ENCODE results near the gene AIDA.
"Not testable (repeated sequence)": the region's sequence is repeated elsewhere in the genome, so short reads cannot be mapped to it uniquely, and the experiment has no call there.

AIDA gene

GRCh38 chr1:222750651-222751050 is 38.4 kb upstream of the AIDA start:
- H3K27ac ChIP-seq = no peak overlapping the region
- no peak for TF ChIP-seq ZFX (IDR thresholded peaks at IDR 0.05)
- TF ChIP-seq, protein P1, sequence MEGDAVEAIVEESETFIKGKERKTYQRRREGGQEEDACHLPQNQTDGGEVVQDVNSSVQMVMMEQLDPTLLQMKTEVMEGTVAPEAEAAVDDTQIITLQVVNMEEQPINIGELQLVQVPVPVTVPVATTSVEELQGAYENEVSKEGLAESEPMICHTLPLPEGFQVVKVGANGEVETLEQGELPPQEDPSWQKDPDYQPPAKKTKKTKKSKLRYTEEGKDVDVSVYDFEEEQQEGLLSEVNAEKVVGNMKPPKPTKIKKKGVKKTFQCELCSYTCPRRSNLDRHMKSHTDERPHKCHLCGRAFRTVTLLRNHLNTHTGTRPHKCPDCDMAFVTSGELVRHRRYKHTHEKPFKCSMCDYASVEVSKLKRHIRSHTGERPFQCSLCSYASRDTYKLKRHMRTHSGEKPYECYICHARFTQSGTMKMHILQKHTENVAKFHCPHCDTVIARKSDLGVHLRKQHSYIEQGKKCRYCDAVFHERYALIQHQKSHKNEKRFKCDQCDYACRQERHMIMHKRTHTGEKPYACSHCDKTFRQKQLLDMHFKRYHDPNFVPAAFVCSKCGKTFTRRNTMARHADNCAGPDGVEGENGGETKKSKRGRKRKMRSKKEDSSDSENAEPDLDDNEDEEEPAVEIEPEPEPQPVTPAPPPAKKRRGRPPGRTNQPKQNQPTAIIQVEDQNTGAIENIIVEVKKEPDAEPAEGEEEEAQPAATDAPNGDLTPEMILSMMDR (conservative IDR thresholded peaks at IDR 0.05) = no peak

DNA sequence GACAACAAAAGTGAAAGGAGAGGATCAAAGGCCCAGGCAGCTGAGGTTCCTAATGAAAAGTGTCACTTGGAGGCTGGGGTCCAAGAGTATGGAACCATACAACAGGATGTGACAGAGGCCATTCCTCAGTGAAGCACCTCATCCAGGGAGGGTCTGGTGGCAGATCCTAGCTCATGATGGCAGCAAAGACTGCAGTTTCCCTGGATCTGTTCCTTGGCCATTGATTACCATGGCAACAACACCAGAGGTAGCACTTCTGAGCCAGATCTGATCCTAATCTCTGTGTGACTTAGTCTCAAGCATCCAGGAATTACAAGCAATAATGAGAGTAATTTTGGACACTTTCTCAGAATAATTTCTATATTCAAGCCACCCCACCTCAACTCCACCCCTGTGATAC is 37.6 kb upstream of the AIDA start:
- H3K27ac ChIP-seq = no peak overlapping the region
- TF ChIP-seq ZFX (IDR thresholded peaks at IDR 0.05) = no peak
- TF ChIP-seq, protein P1 (conservative IDR thresholded peaks at IDR 0.05) = no peak

- not testable (repeated sequence) for H3K27ac ChIP-seq
Measured at GRCh38 chr1:222741630-222742457, 29.6 kb upstream of the AIDA start.

DNA sequence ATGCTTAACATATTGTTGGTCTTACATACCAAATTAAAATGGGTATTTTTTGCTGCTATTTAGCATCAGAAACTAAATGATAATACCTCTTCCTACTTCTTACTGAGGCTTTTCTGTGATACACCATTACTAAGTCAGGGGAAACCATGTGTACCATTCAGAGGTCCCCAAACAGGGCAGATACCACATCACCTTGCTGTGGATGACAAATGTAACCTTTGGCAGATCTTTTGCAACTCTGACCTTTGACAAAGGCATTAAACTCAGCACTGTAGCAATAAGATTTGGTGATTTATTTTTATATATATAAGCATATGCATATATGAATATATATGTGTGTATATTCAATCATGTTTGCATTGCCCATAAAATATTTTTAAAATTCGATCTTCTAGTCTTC is 27.6 kb upstream of the AIDA start:
- TF ChIP-seq, protein P1 (conservative IDR thresholded peaks at IDR 0.05) = no peak
- no peak for TF ChIP-seq ZFX (IDR thresholded peaks at IDR 0.05)
- no peak overlapping the region for H3K27ac ChIP-seq

DNA sequence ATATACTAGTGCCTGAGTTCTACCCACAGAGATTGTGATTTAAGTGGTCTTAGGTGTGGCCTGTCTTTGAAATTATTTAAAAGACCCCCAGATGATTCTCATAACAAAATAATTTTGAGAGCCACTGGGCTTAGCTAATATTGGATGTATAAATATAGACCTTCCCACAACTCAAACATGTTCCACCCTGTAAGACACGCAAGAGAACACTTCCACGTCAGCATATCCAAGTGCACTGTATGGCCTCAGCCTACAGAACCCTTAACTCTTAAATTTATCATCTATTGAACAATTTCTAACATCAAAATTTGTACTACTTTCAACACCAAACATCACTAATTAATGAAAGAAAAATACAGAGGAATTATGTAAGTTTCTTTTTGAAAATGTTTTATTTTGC is 27.2 kb upstream of the AIDA start:
- no peak overlapping the region for H3K27ac ChIP-seq
- TF ChIP-seq ZFX (IDR thresholded peaks at IDR 0.05) = no peak

GRCh38 chr1:222736972-222737371 is 24.7 kb upstream of the AIDA start, which contains the start of gene FAM177B:
FAM177B (plus strand) TSS chr1:222737202; CDS start chr1:222746546, 9,344 bp downstream.
- peak within 1 kb of the TSS; percentile 70 for H3K27ac ChIP-seq
- no peak for TF ChIP-seq ZFX (IDR thresholded peaks at IDR 0.05)
- TF ChIP-seq, protein P1 (conservative IDR thresholded peaks at IDR 0.05) = no peak

GRCh38 chr1:222736470-222736869 is 24.2 kb upstream of the AIDA start:
- no peak for TF ChIP-seq ZFX (IDR thresholded peaks at IDR 0.05)
- TF ChIP-seq, protein P1 (conservative IDR thresholded peaks at IDR 0.05) = no peak
- H3K27ac ChIP-seq = peak overlapping the region; percentile 67

GRCh38 chr1:222734740-222735139 is 22.4 kb upstream of the AIDA start:
- H3K27ac ChIP-seq = no peak overlapping the region
- TF ChIP-seq, protein P1 (conservative IDR thresholded peaks at IDR 0.05) = no peak
- TF ChIP-seq ZFX (IDR thresholded peaks at IDR 0.05) = no peak
